Activated T-helper 1 cell treated with anti-CD3 and anti-CD28 coated beads, Interleukin-2, amount 50 U/mL, for 16 hours (primary cell): ENCODE results near the gene RIMBP3C.
"Not testable (repeated sequence)": the region's sequence is repeated elsewhere in the genome, so short reads cannot be mapped to it uniquely, and the experiment has no call there.

Experiments used
- DNase-seq, 2 donors: peaks; one replicate each; pipeline ENCODE4 v3.0.0-alpha.2; 2020; ENCODE audit warnings: low read depth in 1 of 2, low spot score in 1 of 2

RIMBP3C gene

DNA sequence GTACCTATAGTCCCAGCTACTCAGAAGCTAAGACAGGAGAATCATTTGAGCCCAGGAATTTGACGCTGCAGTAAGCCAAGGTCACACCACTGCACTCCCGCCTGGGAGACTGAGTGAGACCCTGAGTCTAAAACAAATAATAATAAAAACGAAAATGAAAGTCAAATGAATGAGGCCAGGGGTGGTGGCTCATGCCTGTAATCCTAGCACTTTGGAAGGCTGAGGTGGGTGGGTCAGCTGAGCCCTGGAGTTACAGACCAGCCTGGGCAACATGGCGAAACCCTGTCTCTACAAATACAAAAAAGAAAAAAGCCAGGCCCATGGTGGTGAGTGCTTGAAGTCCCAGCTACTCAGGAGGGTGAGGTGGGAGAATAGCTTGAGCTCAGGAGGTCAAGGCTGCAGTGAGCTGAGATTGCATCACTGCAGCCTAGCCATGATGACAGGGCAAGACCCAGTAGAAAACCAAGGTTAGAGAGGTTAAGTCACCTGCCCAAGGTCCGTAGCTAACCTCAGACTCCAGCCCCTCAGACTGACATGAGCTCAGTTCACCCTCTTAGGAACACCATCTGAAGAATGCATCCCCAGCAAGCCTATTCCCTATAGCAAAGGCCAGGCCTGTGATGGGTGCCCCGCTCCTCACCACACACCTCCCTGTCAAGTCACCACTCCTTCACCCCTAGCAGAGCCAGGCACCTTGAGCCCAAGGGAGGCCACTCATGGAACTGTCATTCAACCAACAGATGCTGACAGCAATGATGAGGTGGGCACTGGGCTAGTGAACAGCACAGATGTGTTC is 24.4 kb downstream of the RIMBP3C start:
- not testable (repeated sequence) for DNase-seq

DNA sequence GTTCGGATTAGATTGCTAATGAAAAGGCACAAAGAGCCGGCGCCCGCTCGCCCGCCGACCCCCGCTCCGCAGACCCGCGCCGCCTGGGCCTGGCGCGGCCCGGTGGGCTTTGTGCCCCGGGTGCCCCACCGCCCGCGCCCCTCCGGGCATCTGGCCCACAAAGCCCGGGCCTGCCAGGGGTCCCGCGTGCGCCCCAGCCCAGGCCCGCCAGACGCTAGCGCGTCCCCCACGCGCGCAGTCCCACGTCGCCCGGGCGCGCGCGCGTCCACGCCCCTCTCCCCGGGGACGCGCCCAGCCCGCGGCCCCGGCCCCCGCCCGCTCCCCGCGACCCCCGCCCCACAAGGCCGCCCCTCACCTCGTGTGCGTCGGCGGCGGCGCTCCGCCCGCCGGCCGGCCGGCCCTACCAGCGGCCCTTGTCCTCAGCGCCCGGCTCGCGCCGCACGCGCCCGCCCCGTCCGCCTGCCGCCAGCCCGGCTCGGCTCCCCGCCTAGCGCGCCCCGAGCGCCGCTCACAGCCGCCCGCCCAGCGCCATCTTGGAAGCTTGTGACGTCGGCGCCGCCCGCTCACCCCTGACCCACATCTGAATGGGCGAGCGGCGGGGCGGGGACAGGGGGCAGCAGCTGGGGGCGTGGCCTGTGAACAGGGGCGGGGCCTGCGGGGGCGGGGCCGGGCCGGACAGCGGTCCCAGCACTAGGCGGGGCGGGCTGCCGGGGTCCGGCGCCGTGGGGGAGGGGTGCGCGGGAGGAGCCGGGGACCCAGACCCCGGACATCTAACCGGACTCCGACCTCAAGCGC is 34.1 kb downstream of the RIMBP3C start:
- DNase-seq = peak in 1 of 2 donors; percentile 54

DNA sequence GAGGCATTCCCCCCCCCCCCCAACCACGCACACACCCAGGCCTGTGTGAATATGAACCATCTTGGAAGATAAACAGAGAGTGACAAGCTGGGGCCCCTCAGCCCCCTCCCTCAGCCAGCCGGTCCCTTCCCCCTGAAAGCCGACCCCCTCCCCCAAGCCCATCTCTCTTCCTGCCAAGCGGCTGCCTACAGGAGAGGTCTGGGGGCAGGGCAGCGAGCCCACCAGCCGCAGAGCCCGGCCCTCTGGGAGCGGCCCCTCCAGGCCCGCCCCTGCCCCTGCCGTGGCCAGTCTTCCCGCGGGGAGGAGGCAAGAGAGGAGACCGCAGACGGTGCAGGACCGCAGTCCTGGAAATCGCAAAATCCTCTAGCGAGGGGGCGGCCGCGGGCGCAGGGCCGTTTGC is 34.7 kb downstream of the RIMBP3C start:
- DNase-seq = not testable (repeated sequence)

DNA sequence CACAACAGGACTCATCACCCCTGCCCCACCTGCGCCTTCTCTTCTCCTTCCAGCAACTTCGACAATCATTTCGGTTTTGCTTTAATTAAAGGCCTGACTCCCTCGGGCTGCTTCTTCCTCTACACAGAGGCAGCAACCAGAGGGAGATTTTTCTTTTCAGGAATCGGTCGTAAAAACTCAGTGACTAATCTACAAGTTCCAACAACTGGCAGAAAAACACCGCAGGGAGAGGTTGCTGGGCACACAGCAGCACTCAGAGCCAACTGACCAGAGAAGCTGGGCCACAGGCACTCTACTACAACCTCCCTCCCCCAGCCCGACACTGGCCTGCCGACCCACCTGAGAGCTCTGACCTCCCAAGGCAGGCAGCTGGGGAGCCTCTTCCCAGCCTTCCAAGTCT is 36.0 kb downstream of the RIMBP3C start:
- not testable (repeated sequence) for DNase-seq

DNA sequence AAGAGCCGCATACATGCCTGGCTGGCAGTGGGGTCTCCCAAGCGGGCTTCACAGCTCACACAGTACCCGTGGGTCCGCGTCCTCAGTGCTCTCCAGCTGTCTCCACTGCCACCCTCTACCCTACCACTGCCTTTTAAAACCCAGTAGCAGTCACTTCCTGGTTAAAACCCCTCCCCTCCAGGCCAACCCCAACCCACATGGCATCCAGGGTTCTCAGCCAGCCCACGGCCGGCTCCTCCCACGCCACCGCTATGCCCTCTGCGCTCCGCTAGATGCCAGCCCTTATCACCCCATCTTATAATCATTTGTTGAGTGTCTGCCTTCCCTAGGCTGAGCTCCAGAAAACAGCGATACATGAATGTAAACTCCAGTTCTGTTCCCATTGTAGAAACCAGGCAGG is 37.1 kb downstream of the RIMBP3C start:
- not testable (repeated sequence) for DNase-seq

DNA sequence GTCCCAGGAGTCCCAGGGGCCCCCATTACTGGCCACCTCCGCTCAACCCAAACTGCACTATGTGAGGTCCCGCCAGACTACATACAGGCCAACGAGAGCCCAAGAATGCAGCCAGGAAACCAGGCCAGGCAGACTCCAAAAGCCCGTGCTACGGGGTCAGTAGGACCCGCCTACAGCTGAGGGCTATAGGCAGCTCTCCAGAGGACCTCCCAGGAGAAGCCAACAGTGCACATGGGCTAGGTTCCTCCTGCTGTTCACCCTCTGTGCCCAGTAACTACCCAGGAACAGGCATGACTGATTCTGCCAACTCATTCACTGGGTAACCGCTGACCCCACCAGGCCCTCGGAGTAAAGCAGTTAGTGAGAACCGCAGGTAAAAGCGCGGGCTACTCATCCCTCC is 39.2 kb downstream of the RIMBP3C start:
- not testable (repeated sequence) for DNase-seq

DNA sequence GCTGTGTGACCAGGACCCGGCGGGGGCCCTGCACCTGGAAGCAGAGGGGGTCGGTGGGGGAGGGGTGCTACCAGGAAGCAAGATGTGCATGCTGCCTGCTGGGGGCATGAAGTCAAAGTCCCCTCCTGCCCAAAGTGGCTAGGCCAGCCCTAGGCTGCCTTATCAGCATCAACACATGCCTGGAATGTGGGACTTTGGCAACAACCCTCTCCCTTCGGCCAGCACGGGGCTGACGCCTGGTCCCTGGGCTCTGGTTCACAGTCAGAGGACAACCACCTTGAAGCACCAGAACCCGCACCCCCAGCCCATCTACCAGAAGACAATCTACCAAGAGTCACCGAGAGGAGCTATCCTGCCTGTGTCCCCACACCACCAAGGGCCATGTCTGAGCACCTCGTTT is 40.9 kb downstream of the RIMBP3C start:
- DNase-seq = not testable (repeated sequence)

DNA sequence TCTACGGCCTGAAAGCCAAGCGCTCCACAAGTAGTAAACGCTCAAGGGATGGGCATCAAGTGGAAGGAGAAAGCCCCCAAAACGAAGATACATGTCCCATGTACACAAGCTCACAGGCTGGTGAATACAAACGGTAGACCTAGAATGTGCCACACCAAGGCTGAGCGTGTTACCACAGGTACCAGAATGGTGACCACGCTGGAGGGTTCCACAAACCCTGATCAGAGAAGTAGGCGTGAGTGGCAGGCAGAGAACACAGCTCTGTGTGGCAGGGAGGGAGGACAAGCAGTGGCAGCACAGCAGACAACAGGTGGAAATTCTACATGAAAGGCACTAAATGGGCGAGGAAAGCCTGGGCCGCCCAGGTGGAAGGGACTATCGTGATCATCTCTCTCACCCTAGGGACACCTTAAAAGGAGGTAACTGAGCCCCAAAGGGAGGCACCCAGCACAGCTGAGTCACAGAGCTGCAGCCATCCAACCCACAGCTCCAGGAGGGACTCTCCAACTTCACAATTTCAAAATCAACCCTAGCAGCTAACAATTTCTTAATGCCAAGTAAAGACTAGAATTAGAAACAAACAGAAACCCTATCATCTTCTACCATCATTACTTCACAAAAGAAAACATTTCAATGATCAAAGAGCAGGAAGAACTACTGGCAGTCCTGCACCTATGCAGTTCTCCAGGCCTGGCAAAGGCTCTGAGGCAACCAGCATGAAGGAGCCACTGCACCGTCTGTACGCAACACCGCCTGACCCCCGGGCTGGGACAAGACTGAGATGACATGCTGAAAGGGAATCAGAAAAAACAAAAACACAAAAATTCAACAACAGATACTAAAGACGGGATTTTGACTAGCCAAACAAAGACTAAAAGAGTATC is 51.4 kb downstream of the RIMBP3C start:
- DNase-seq = not testable (repeated sequence)

DNA sequence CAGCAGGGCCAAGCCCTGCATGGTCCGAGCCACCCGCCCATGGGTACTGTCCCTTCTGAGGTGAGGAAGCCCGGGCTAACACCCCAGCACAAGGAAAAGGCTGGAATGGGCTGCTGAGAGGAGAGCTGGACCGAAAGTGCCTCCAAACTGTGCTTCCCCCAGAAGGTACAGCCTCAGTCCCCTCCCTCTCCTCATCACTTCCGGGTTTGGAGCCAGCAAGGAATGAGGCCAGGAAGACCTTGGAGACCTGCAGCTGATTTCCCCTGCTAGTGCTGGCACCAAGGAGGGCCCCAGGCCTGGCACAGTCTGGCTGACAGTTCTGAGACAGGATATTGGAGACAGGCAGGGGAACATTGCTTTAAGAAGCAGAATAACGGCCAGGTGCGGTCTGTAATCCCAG is 52.8 kb downstream of the RIMBP3C start:
- not testable (repeated sequence) for DNase-seq

DNA sequence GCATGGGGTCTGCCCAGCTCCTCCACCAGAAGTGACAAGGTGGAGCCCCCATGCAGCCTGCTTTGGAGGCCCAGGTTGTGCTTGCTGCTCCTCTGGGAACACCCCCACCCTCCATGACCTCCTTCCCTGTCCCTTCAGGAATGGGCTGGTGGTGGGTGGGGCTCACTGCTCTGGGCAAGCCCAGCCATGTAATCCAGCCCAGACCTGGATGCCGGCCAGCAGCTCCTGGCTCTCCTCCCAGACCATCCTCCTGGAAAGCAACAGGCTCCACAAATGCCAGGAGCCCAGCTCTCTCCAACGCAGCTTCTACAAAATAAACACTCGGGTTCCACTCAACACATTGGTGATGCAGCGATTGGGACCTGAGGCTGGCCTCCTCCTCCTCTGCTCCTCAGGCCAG is 53.3 kb downstream of the RIMBP3C start:
- DNase-seq = not testable (repeated sequence)
